ENCODE results near the gene ID1.
"Not testable (repeated sequence)": the region's sequence is repeated elsewhere in the genome, so short reads cannot be mapped to it uniquely, and the experiment has no call there.

ID1 gene

GRCh38 chr20:31638816-31639215 lies 33.7 kb downstream of the ID1 start:
- no peak for DNase-seq

GRCh38 chr20:31640259-31640658 lies 35.2 kb downstream of the ID1 start:
- DNase-seq = no peak

GRCh38 chr20:31641391-31641790 lies 36.3 kb downstream of the ID1 start:
- DNase-seq = no peak

DNA sequence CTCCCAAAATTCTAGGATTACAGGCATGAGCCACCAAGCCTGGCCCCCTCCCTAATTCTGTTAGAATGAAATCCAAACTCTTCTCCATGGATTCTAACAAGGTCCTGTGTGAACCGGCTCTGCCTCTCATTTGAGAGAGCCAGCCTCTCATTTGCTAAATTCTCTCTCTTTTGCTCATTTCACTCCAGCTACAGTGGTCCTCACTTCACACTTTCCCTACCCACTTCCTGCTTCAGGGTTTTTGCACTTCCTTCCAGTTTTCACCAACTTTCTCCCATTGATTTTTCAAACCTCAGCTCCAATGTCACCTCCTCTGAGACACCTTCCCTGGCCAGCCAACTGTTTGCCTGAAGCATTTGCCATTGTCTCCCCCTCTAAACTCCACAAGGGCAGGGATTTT lies 37.7 kb downstream of the ID1 start:
- DNase-seq = no peak

- no peak for DNase-seq
These were observed 38.4 kb downstream of the ID1 start for GRCh38 chr20:31643522-31643921.

DNA sequence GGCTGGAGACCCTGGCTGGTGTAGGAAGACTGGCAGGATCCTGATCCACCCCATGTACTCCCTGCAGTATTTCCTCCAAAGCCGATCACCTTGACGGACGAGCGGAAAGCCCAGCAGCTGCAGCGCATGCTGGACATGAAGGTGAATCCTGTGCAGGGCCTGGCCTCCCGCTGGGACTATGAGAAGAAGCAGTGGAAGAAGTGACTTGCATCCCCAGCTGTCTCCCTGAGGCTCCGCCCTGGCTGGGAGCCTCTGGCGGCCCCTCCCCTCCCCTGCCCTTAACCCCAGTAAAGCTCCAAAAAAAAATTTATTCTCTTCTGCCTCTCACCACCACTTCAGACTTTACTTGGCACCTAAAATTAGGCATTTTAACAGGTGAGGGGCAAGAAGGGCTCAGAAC lies 39.6 kb downstream of the ID1 start:
- no peak for DNase-seq

DNA sequence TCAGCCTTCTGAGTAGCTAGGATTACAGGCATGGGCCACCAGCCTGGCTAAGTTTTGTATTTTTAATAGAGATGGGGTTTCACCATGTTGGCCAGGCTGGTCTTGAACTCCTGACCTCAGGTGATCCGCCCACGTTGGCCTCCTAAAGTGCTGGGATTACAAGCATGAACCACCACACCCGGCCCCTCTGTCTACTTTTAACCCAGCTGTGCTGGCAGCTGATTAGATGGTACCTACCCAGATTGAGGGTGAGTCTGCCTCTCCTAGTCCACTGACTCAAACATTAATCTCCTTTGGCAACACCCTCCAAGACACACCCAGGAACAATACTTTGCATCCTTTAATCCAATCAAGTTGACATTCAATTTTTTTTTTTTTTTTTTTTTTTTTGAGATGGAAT lies 43.0 kb downstream of the ID1 start:
- not testable (repeated sequence) for DNase-seq

- DNase-seq = no peak
These were observed 47.9 kb downstream of the ID1 start for GRCh38 chr20:31652917-31653396.

DNA sequence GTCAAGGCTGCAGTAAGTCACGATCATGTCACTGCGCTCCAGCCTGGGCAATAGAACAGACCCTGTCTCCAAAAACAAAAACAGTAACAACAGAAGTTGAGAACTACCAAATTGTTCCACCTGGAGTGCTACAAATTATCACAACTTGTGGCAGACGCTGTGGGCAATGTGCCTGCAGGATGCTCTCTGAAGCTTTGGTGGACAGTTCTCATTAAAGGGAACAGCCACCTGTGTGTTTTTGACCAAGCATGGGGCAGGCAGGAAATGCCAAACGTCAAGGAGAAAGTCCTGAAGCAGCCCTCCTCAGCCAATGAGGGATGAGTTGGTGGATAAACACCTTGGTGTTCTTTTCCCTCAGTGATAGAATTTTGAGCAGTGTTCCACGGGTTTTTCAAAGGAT lies 48.5 kb downstream of the ID1 start:
- no peak for DNase-seq

GRCh38 chr20:31654534-31654933 lies 49.4 kb downstream of the ID1 start:
- DNase-seq = no peak
